Measurements from ENCODE around the gene JAML.

The JAML gene

DNA sequence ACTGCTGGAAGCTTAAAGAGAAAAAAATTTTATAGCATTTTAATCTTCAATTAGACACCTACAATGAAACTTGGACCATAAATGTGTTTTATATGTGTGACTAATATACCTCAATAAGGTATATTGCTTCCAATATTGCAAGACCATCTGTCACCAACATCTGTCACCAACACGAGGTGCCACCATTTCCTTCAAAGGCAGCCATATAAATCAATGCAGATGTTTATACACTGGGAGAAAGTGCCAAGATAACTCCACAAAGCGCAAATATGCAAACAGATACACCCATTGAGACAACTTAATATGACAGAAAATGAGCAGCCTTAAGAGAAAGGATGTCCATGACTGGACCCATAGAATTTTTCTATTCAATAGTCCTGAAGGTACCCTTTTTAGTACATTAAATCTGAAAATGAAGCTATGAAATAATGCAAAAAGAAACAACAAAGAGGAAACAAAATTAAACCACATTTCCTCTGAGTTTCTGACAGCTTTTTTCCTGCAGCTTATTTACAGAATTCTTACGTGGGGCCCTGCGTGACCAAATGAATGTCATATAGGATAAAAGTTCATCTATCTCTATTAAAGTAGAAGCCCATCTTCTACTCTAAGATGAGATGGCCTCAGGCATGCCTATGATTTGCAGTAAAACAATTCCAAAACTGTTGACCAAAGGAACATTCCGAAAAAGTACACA lies 14.8 kb upstream of the JAML start:
- DNase-seq, result no peak

GRCh38 chr11:118238929-118239328 lies 14.1 kb upstream of the JAML start:
- no peak for DNase-seq

GRCh38 chr11:118238421-118238820 lies 13.6 kb upstream of the JAML start:
- DNase-seq, result no peak

DNA sequence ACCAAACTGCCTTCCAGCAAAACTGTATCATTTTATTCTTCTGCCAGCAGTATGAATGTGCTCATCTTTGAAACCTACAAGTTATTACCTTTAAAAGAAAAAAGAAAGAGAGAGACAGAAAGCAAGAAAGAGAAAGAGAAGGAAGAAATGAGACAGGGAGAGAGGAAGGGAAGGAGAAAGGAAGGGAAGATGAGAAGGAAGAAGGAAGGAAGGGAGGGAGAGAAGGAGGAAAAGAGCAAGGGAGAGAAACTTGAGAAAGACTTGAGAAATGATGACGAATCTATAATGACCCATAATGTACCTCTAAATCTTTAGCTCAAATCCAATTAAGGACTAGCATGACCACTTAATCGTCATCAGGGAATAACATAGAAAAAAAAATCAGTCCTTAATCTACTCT lies 11.4 kb upstream of the JAML start:
- DNase-seq, result no peak

DNA sequence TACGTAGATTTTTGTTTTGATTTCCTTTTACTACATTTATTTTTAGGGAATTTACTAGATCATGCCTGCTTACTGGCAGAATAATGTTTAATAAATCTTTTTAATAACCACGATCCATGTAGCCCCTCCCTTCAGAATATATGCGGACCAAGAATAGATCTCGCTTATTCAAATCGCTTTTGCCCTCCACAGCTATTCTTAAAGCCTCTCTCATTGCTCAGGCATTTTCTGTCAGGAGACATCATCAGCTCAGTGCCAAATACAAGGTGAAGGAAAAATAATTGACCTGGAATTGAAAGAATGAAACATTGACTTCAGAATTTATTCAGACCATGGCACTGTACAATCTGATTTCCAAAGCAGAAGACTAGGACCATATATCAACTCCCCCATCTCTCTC lies 10.0 kb upstream of the JAML start:
- DNase-seq, result no peak

- DNase-seq, result no peak
Measured at GRCh38 chr11:118233850-118234249, 9.0 kb upstream of the JAML start.

GRCh38 chr11:118233377-118233776 lies 8.6 kb upstream of the JAML start:
- DNase-seq, result no peak

DNA sequence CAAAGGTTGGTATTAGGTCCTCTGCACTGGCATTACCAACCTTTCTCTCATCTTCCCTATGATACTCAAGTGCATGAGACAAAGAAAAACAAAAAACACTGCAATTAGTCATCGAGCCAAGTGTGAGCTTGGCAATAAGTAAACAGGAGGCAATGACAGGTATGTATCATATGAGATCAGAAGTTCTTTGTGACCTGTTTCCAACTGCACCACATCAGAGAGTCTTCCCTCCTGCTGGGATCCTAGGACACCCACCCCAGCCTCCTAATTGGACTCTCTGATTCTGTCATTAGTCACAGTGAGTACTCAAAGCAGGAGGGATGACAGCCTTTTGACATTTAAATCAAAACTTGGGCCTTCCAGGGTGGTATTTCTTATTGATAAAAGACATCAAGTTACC lies 7.8 kb upstream of the JAML start:
- DNase-seq, result no peak

DNA sequence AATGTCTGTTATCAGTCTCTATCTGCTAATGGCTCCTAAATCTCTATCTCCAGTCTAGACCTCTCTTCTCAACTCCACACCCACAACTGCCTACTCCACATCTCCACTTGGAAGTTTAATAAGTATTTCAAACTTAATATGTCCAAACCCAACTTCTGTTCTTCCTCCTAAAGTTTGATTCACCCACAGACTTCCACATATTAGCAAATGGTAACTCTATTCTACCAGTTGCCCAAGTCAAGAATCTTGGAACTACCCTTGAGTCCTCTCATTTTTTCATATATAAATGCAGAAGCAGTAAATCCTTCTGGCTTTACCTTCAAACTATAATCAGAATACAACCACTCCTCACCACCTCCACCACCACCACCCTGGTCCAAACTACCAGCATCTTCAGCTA lies 6.7 kb upstream of the JAML start:
- DNase-seq, result no peak

- DNase-seq, result no peak
Measured at GRCh38 chr11:118230088-118230487, 5.3 kb upstream of the JAML start.

GRCh38 chr11:118229274-118229847 lies 4.5 kb upstream of the JAML start:
- no peak for DNase-seq

- no peak for DNase-seq
Measured at GRCh38 chr11:118227865-118228785, 3.3 kb upstream of the JAML start.

- DNase-seq, result no peak
Measured at GRCh38 chr11:118226781-118227180, 2.0 kb upstream of the JAML start.

- DNase-seq, result no peak
Measured at GRCh38 chr11:118226296-118226695, 1.5 kb upstream of the JAML start.

DNA sequence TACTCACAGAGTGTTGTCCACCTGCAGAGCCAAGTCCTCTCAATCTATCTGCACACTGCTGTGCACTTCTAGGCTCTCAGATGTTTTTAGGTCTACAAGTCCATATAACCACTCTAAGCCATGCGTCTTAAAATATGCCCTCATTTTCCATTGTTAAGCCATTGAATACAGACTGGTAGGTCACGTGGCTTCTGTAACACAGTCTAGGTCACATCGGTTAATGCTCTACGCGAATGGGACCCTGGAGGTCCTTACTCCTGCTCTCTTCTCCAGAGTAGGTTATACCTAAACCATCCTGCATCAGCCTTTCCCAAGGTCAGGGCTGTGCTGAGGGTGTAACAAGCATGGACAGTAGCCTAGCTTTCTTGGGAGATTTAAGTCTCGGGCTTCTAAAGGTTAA lies 819 bp downstream of the JAML start:
- no peak for DNase-seq

GRCh38 chr11:118223570-118223969 lies 1.2 kb downstream of the JAML start:
- DNase-seq, result no peak

DNA sequence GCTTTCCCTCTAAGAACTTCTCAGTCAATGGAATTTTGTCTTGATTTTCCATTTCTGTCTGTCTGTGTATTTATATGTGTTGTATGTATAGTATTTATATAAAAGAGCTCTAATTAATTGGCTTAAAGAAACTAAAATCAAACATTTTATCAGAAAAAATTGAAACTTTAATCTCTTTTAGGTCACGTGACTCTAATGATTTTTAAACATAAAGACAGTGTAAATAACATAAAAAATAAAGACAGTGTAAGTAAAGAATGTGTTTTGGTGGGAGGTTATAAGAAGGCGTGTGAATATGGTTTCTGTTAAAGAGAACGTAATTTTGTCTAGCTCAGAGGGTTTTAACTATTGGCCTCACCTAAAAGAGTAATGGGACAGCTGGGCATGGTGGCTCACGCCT lies 2.4 kb downstream of the JAML start:
- no peak for DNase-seq

GRCh38 chr11:118221419-118221818 lies 3.4 kb downstream of the JAML start:
- no peak for DNase-seq

- no peak for DNase-seq
Measured at GRCh38 chr11:118219732-118220131, 5.1 kb downstream of the JAML start.

- DNase-seq, result no peak
Measured at GRCh38 chr11:118219244-118219643, 5.6 kb downstream of the JAML start.

DNA sequence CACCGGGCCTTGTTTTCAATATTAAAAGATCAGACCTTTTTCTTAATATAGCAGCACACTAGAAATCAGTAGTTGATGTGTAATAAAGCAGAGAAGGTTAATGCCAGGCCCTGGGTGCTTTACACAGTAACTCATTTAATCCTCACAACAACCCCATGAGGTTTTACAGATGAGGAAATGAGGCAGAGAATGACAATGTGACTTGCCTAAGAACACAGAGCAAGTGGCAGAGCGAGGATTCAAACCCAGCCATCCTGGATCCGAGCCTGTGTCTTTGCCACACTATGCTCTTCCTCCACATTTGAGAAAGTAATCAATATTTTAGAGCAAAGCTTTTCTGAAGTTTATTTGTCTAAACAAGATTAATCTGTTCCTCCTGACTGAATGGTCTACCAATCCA lies 7.2 kb downstream of the JAML start:
- no peak for DNase-seq

DNA sequence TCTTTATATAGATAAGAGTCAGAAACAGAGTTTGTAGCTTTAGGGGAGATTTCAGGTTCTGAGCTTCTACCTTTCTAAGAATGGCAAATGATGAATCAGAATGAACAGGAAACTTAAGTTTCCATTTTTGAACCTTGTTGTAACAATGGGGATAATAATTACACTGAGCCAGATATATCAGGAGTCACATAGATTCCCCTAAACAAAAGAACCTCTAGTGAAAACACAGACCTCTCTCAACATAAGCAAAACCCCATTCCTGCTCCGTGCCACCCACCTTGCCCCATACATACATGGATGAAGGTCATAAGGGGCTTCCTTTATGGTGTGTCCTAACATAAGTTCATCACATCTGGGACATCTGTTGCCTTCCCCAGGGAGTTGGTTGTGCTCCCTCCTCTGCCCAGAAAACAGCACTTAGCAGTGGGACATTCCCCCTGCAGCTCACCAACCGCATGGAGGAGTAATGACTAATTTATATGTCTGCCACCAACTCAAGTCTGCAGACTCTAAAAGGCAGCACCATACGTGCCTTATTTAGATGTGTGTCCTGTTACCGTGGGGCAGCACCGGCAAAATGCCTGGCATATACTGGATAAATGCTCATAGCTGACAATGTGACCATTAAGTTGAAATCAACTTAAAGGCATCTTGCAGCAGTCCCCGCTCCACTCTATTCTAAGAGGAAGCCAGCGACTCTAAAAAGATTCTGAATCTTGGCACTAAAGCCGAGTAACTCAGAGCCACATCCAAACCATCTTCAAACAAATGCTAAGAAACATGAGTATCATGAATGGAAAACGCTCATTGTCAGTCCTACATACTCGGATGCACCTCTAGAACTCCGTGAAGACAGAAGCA lies 8.0 kb downstream of the JAML start:
- DNase-seq, result no peak

- no peak for DNase-seq
Measured at GRCh38 chr11:118215765-118216164, 9.0 kb downstream of the JAML start.
